Effector memory CD8-positive, alpha-beta T cell (primary cell): ENCODE results near the gene ARHGEF17.
A peak's percentile ranks its signal among the peaks of the same experiment; 100 is the strongest.

Experiments used
- ATAC-seq: fragments of 150-1000 bp; cut with Tn5 transposase; replicated peaks from 2 replicates; pipeline ENCODE4 v1.10.0; 2021; ENCODE audit warnings: mild to moderate bottlenecking, moderate library complexity
- DNase-seq, 3 experiments: peaks; one replicate each; pipeline ENCODE4 v3.0.0; 2021
- H3K27ac Mint-ChIP-seq, 2 donors: one replicate each; pipeline ENCODE4 v1.8.0; 2022; ENCODE audit warnings: mild to moderate bottlenecking in 2 of 2, mixed read lengths in 2 of 2, moderate library complexity in 2 of 2
- H3K27me3 Mint-ChIP-seq, 2 donors: one replicate each; pipeline ENCODE4 v1.8.0; 2022; ENCODE audit warnings: mixed read lengths in 2 of 2
- H3K36me3 Mint-ChIP-seq: one replicate; pipeline ENCODE4 v1.8.0; 2022; ENCODE audit warnings: mild to moderate bottlenecking, moderate library complexity, mixed read lengths; ENCODE audit not compliant: insufficient read depth
- H3K4me1 Mint-ChIP-seq, 2 donors: one replicate each; pipeline ENCODE4 v1.8.0; 2022; ENCODE audit warnings: low read depth in 2 of 2, mixed read lengths in 2 of 2
- H3K4me3 Mint-ChIP-seq, 2 donors: one replicate each; pipeline ENCODE4 v1.8.0; 2022; ENCODE audit warnings: mild to moderate bottlenecking in 2 of 2, mixed read lengths in 2 of 2, moderate library complexity in 2 of 2
- H3K9me3 Mint-ChIP-seq, 2 donors: one replicate each; pipeline ENCODE4 v1.8.0; 2022; ENCODE audit warnings: mixed read lengths in 2 of 2

Gene ARHGEF17

GRCh38 chr11:73387594-73388264 is 79.7 kb downstream of the ARHGEF17 start:
- no peaks in the 10 kb centered on the region for H3K27me3 Mint-ChIP-seq
- H3K36me3 Mint-ChIP-seq = peaks cover 94% of the 10 kb centered on the region
- peak overlapping the region; percentile 64 to 89 for H3K27ac Mint-ChIP-seq
- peak overlapping the region in 1 of 2 donors; percentile 55 for H3K4me3 Mint-ChIP-seq
- H3K4me1 Mint-ChIP-seq = peaks cover 40 to 50% of the 10 kb centered on the region in 2 donors
- DNase-seq (no peak), ATAC-seq (no peak)
- H3K9me3 Mint-ChIP-seq = no peaks in the 10 kb centered on the region

GRCh38 chr11:73388265-73389133 is 80.4 kb downstream of the ARHGEF17 start:
- Mint-ChIP-seq H3K4me1 (peaks cover 36 to 46% of the 10 kb centered on the region in 2 donors), H3K9me3 (no peaks in the 10 kb centered on the region), H3K27me3 (no peaks in the 10 kb centered on the region), H3K36me3 (peaks cover 96% of the 10 kb centered on the region), H3K4me3 (peak overlapping the region in 1 of 2 donors; percentile 55), H3K27ac (peak overlapping the region; percentile 54 to 89)
- DNase-seq (no peak), ATAC-seq (no peak)

- DNase-seq = no peak
- H3K27ac Mint-ChIP-seq = peak overlapping the region; percentile 54 to 89
- H3K4me1 Mint-ChIP-seq = peaks cover 30 to 39% of the 10 kb centered on the region in 2 donors
- H3K27me3 Mint-ChIP-seq = no peaks in the 10 kb centered on the region
- ATAC-seq = no peak
- no peaks in the 10 kb centered on the region for H3K9me3 Mint-ChIP-seq
- H3K4me3 Mint-ChIP-seq = peak overlapping the region in 1 of 2 donors; percentile 55
- peaks cover 96% of the 10 kb centered on the region for H3K36me3 Mint-ChIP-seq
Observed at GRCh38 chr11:73389134-73389525, 81.1 kb downstream of the ARHGEF17 start.

- H3K36me3 Mint-ChIP-seq = peaks cover 96% of the 10 kb centered on the region
- no peak for DNase-seq
- peak overlapping the region; percentile 50 to 89 for H3K27ac Mint-ChIP-seq
- H3K4me1 Mint-ChIP-seq = peaks cover 24 to 31% of the 10 kb centered on the region in 2 donors
- no peak for ATAC-seq
- peak overlapping the region in 1 of 2 donors; percentile 55 for H3K4me3 Mint-ChIP-seq
- no peaks in the 10 kb centered on the region for H3K9me3 Mint-ChIP-seq
- H3K27me3 Mint-ChIP-seq = no peaks in the 10 kb centered on the region
Observed at GRCh38 chr11:73389916-73390315, 81.8 kb downstream of the ARHGEF17 start.

- Mint-ChIP-seq H3K4me1 (peaks cover 16 to 26% of the 10 kb centered on the region in 2 donors), H3K9me3 (no peaks in the 10 kb centered on the region), H3K27me3 (no peaks in the 10 kb centered on the region), H3K27ac (peak overlapping the region; percentile 38 to 89), H3K36me3 (peaks cover 98% of the 10 kb centered on the region), H3K4me3 (peak overlapping the region in 1 of 2 donors; percentile 36)
- DNase-seq (no peak), ATAC-seq (no peak)
Observed at GRCh38 chr11:73390601-73391565, 82.8 kb downstream of the ARHGEF17 start.

- ATAC-seq = no peak
- Mint-ChIP-seq H3K4me1 (peaks cover 12 to 25% of the 10 kb centered on the region in 2 donors), H3K27ac (peak overlapping the region in 1 of 2 donors; percentile 89), H3K4me3 (peak overlapping the region in 1 of 2 donors; percentile 36), H3K36me3 (peaks cover 98% of the 10 kb centered on the region), H3K9me3 (no peaks in the 10 kb centered on the region), H3K27me3 (no peaks in the 10 kb centered on the region)
- no peak for DNase-seq
Observed at GRCh38 chr11:73391665-73392064, 83.6 kb downstream of the ARHGEF17 start.

- no peak for DNase-seq
- H3K4me1 Mint-ChIP-seq = peaks cover 7 to 20% of the 10 kb centered on the region in 2 donors
- no peaks in the 10 kb centered on the region for H3K9me3 Mint-ChIP-seq
- no peak for ATAC-seq
- peak overlapping the region in 1 of 2 donors; percentile 29 for H3K4me3 Mint-ChIP-seq
- no peaks in the 10 kb centered on the region for H3K27me3 Mint-ChIP-seq
- peaks cover 98% of the 10 kb centered on the region for H3K36me3 Mint-ChIP-seq
- peak overlapping the region in 1 of 2 donors; percentile 92 for H3K27ac Mint-ChIP-seq
Observed at GRCh38 chr11:73392108-73393010, 84.3 kb downstream of the ARHGEF17 start.

GRCh38 chr11:73393011-73393380 is 84.9 kb downstream of the ARHGEF17 start:
- H3K36me3 Mint-ChIP-seq = peaks cover 99% of the 10 kb centered on the region
- ATAC-seq = no peak
- H3K4me3 Mint-ChIP-seq = peak overlapping the region in 1 of 2 donors; percentile 29
- no peaks in the 10 kb centered on the region for H3K9me3 Mint-ChIP-seq
- peaks cover 5 to 21% of the 10 kb centered on the region in 2 donors for H3K4me1 Mint-ChIP-seq
- H3K27ac Mint-ChIP-seq = peak overlapping the region; percentile 58 to 92
- no peak for DNase-seq
- H3K27me3 Mint-ChIP-seq = no peaks in the 10 kb centered on the region

GRCh38 chr11:73393479-73394415 is 85.7 kb downstream of the ARHGEF17 start:
- peak overlapping the region in 1 of 2 donors; percentile 29 for H3K4me3 Mint-ChIP-seq
- no peaks in the 10 kb centered on the region for H3K9me3 Mint-ChIP-seq
- peaks cover 100% of the 10 kb centered on the region for H3K36me3 Mint-ChIP-seq
- ATAC-seq = peak; percentile 60
- H3K4me1 Mint-ChIP-seq = peaks cover 0 to 16% of the 10 kb centered on the region in 2 donors
- peak overlapping the region; percentile 58 to 92 for H3K27ac Mint-ChIP-seq
- DNase-seq = peak; percentile 66 to 70 (median 70)
- no peaks in the 10 kb centered on the region for H3K27me3 Mint-ChIP-seq

- DNase-seq (no peak), ATAC-seq (no peak)
- peaks cover 100% of the 10 kb centered on the region for H3K36me3 Mint-ChIP-seq
- no peaks in the 10 kb centered on the region for H3K9me3 Mint-ChIP-seq
- peak overlapping the region in 1 of 2 donors; percentile 92 for H3K27ac Mint-ChIP-seq
- no peak overlapping the region for H3K4me3 Mint-ChIP-seq
- peaks cover 0 to 10% of the 10 kb centered on the region in 2 donors for H3K4me1 Mint-ChIP-seq
- no peaks in the 10 kb centered on the region for H3K27me3 Mint-ChIP-seq
Observed at GRCh38 chr11:73394416-73395296, 86.6 kb downstream of the ARHGEF17 start.
